ENCODE measurements around the gene NLGN1.

Gene NLGN1

GRCh38 chr3:173789530-173790162, 392.1 kb downstream of the NLGN1 start:
- Histone ChIP-seq H3K27ac (ENCODE audit: low read depth, low read length) (no peak overlapping the region), H3K27me3 (ENCODE audit: control insufficient read depth, insufficient read depth, low read length) (no peaks in the 10 kb centered on the region), H3K4me1 (ENCODE audit: control insufficient read depth, insufficient read depth, low read length) (peaks cover 4% of the 10 kb centered on the region; the same call in 1 of the 2 replicates), H3K36me3 (ENCODE audit: control insufficient read depth, insufficient read depth, low read length) (no peaks in the 10 kb centered on the region), H3K9ac (ENCODE audit: low read depth, low read length) (no peak overlapping the region), H3K4me3 (ENCODE audit: low read depth, low read length) (no peak overlapping the region), H3K9me3 (ENCODE audit: control insufficient read depth, insufficient read depth, low read length) (no peaks in the 10 kb centered on the region)

DNA sequence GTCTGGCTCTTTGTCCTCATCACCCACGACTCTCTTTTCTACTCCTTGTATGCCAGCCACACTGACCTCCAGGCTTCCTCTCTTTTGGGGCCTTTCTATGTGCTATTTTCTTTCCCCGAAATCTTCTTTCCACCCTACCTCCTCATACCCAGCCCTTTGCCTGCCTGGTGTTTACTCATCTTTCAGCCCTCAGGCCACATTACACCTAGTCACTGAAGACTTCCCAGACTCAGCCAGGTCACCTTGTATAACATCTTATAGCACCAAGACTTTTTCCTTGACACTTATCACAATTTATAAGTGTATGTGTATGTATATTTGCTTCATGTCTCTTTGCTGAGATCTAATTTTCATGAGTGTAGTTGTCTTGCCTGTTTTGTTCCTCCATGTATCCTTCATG, 396.4 kb downstream of the NLGN1 start:
- Histone ChIP-seq H3K9me3 (ENCODE audit: control insufficient read depth, insufficient read depth, low read length) (no peaks in the 10 kb centered on the region), H3K4me3 (ENCODE audit: low read depth, low read length) (no peak overlapping the region), H3K36me3 (ENCODE audit: control insufficient read depth, insufficient read depth, low read length) (no peaks in the 10 kb centered on the region), H3K9ac (ENCODE audit: low read depth, low read length) (no peak overlapping the region), H3K27ac (ENCODE audit: low read depth, low read length) (no peak overlapping the region), H3K4me1 (ENCODE audit: control insufficient read depth, insufficient read depth, low read length) (peaks cover 26% of the 10 kb centered on the region), H3K27me3 (ENCODE audit: control insufficient read depth, insufficient read depth, low read length) (no peaks in the 10 kb centered on the region)

- Histone ChIP-seq H3K27me3 (ENCODE audit: control insufficient read depth, insufficient read depth, low read length) (no peaks in the 10 kb centered on the region), H3K9ac (ENCODE audit: low read depth, low read length) (no peak overlapping the region), H3K9me3 (ENCODE audit: control insufficient read depth, insufficient read depth, low read length) (no peaks in the 10 kb centered on the region), H3K36me3 (ENCODE audit: control insufficient read depth, insufficient read depth, low read length) (no peaks in the 10 kb centered on the region), H3K4me3 (ENCODE audit: low read depth, low read length) (no peak overlapping the region), H3K27ac (ENCODE audit: low read depth, low read length) (no peak overlapping the region), H3K4me1 (ENCODE audit: control insufficient read depth, insufficient read depth, low read length) (peaks cover 50% of the 10 kb centered on the region)
These were observed 398.9 kb downstream of the NLGN1 start for GRCh38 chr3:173796405-173796804.

DNA sequence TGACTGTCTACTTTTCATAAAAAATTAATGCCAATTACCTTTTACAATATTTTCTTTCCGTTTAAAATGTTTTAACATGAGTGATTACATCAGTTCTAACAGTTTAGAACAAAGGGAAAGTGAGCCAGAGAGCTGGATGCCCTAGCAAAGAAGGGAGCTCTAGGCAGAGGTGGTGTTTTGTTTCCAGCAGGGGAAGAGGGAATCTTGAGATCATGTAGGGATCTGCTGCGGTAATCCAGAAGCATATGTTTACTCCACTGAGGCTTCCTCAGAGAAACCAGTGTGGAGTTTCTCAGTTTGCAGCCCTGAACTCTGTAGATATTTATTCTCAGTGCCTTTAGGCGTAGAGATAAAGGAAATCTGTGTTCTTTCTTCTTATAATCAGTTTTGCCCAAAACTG, 399.3 kb downstream of the NLGN1 start:
- Histone ChIP-seq H3K36me3 (ENCODE audit: control insufficient read depth, insufficient read depth, low read length) (no peaks in the 10 kb centered on the region), H3K4me3 (ENCODE audit: low read depth, low read length) (no peak overlapping the region), H3K9me3 (ENCODE audit: control insufficient read depth, insufficient read depth, low read length) (no peaks in the 10 kb centered on the region), H3K27me3 (ENCODE audit: control insufficient read depth, insufficient read depth, low read length) (no peaks in the 10 kb centered on the region), H3K4me1 (ENCODE audit: control insufficient read depth, insufficient read depth, low read length) (peaks cover 51% of the 10 kb centered on the region), H3K9ac (ENCODE audit: low read depth, low read length) (no peak overlapping the region), H3K27ac (ENCODE audit: low read depth, low read length) (no peak overlapping the region)

DNA sequence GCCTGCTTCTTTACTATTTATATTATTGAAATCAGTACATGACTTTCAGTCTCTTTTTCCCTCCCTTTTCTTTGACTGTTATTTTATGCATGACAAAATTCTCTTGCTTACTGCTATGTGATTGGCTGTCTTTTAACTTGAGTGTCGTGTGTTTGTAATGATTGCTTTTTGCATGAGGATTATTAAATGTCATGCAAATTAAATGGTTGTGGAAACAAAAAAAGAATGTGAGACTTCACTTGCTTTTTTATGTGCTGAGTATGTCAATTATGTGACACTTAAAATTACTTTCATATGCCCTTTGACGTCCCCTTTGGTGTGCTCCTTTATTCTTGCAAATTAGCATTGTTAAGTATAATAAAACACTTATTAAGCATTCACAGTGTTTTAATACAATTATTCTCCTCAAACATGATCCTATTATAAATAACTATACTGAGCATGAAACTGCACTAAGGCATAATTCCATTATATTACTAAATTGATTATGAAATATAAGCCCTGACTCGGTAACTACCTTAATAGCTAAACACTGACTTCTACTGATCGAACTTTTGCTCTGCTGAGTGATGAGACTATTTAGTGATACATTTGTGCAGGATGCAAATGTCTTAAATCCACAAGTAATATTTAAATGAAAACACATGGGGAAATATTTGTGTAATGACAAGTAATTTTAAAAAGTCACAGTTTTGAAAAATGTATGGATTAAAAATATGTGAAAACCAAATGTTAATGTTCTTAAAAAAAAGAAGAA, 401.7 kb downstream of the NLGN1 start:
- no peak overlapping the region; the same call in 1 of the 2 replicates for H3K4me3 ChIP-seq (ENCODE audit: low read depth, low read length)

DNA sequence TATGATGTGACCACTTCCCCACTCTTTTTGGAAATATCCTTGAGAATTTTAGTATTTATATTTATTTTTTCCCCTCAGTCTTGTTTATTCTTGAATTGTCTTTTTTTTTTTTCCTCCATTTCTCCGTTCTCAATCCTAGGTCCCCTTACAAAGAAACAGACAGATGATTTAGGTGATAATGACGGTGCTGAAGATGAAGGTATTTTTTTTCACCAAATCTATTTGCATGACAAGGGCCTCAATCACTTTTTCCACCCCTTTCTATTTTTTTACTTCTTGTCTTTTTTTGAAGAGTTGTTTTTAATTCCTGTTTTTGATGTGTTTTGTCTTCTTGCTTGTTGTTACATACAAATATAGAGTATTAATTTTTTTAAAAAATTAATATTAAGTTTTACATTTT, 402.6 kb downstream of the NLGN1 start:
- no peaks in the 10 kb centered on the region for H3K9me3 ChIP-seq (ENCODE audit: control insufficient read depth, insufficient read depth, low read length)
- no peak overlapping the region for H3K9ac ChIP-seq (ENCODE audit: low read depth, low read length)

More for the DNA sequence above, 401.7 kb downstream of the NLGN1 start:
- Histone ChIP-seq H3K36me3 (ENCODE audit: control insufficient read depth, insufficient read depth, low read length) (no peaks in the 10 kb centered on the region), H3K9ac (ENCODE audit: low read depth, low read length) (no peak overlapping the region), H3K27me3 (ENCODE audit: control insufficient read depth, insufficient read depth, low read length) (no peaks in the 10 kb centered on the region), H3K4me1 (ENCODE audit: control insufficient read depth, insufficient read depth, low read length) (peaks cover 51% of the 10 kb centered on the region), H3K27ac (ENCODE audit: low read depth, low read length) (peak overlapping the region; percentile 76), H3K9me3 (ENCODE audit: control insufficient read depth, insufficient read depth, low read length) (no peaks in the 10 kb centered on the region)

DNA sequence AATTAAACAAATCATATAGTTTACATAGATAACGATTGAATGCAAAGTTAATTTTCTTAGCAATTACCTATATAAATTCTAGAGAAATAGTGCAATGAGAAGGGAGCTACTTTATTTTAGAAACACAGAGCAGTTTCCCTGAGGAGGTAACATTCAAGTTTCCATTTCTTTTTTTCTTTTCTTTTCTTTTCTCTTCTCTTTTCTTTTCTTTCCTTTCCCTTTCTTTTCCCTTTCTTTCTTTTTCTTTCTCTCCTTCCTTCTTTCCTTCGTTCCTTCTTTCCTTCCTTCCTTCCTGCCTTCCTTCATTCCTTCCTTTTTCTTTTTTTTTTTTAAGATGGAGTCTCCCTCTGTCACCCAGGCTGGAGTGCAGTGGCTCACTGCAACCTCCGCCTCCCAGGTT, 417.3 kb downstream of the NLGN1 start:
- Histone ChIP-seq H3K36me3 (ENCODE audit: control insufficient read depth, insufficient read depth, low read length) (no peaks in the 10 kb centered on the region), H3K4me1 (ENCODE audit: control insufficient read depth, insufficient read depth, low read length) (peaks cover 38% of the 10 kb centered on the region), H3K27ac (ENCODE audit: low read depth, low read length) (no peak overlapping the region), H3K4me3 (ENCODE audit: low read depth, low read length) (no peak overlapping the region), H3K9ac (ENCODE audit: low read depth, low read length) (no peak overlapping the region), H3K9me3 (ENCODE audit: control insufficient read depth, insufficient read depth, low read length) (no peaks in the 10 kb centered on the region), H3K27me3 (ENCODE audit: control insufficient read depth, insufficient read depth, low read length) (no peaks in the 10 kb centered on the region)

More for the DNA sequence above, 402.6 kb downstream of the NLGN1 start:
- Histone ChIP-seq H3K27me3 (ENCODE audit: control insufficient read depth, insufficient read depth, low read length) (no peaks in the 10 kb centered on the region), H3K27ac (ENCODE audit: low read depth, low read length) (peak overlapping the region; percentile 76), H3K36me3 (ENCODE audit: control insufficient read depth, insufficient read depth, low read length) (no peaks in the 10 kb centered on the region), H3K4me3 (ENCODE audit: low read depth, low read length) (no peak overlapping the region), H3K4me1 (ENCODE audit: control insufficient read depth, insufficient read depth, low read length) (peaks cover 51% of the 10 kb centered on the region)

GRCh38 chr3:173819368-173819767, 421.8 kb downstream of the NLGN1 start:
- Histone ChIP-seq H3K4me1 (ENCODE audit: control insufficient read depth, insufficient read depth, low read length) (peaks cover 59% of the 10 kb centered on the region), H3K27ac (ENCODE audit: low read depth, low read length) (no peak overlapping the region), H3K9me3 (ENCODE audit: control insufficient read depth, insufficient read depth, low read length) (no peaks in the 10 kb centered on the region), H3K27me3 (ENCODE audit: control insufficient read depth, insufficient read depth, low read length) (no peaks in the 10 kb centered on the region), H3K4me3 (ENCODE audit: low read depth, low read length) (peak overlapping the region; percentile 23; the same call in 1 of the 2 replicates), H3K9ac (ENCODE audit: low read depth, low read length) (peak overlapping the region; percentile 34; the same call in 1 of the 2 replicates), H3K36me3 (ENCODE audit: control insufficient read depth, insufficient read depth, low read length) (no peaks in the 10 kb centered on the region)

DNA sequence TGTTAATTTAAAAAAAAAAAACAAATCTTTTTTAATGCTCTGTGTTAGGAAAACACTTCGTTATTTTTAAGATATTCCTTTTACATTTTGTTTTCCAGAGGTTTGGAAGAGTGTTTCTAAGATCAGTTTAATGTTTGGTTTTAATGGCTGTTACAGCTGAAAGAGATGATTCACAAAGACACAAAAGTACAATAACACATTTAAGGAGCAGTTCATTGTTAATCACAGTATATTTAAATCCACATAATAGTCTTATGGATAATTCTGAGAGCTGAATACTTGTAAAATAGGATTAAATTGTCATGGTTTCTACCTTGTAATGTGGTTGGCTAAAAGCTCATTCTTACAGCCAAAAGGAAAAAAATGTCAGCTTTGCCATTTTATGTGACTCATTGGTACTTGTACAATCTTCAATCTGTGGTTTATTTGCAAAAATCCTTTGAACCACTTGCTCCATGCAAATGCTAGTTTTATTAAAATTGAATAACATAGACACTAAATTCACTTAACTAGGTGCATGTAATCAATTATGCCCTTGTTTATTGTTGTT, 426.4 kb downstream of the NLGN1 start:
- Histone ChIP-seq H3K9ac (ENCODE audit: low read depth, low read length) (no peak overlapping the region), H3K27me3 (ENCODE audit: control insufficient read depth, insufficient read depth, low read length) (no peaks in the 10 kb centered on the region), H3K36me3 (ENCODE audit: control insufficient read depth, insufficient read depth, low read length) (no peaks in the 10 kb centered on the region), H3K4me3 (ENCODE audit: low read depth, low read length) (no peak overlapping the region), H3K9me3 (ENCODE audit: control insufficient read depth, insufficient read depth, low read length) (no peaks in the 10 kb centered on the region), H3K4me1 (ENCODE audit: control insufficient read depth, insufficient read depth, low read length) (peaks cover 30% of the 10 kb centered on the region), H3K27ac (ENCODE audit: low read depth, low read length) (no peak overlapping the region)

- Histone ChIP-seq H3K4me3 (ENCODE audit: low read depth, low read length) (no peak overlapping the region), H3K27ac (ENCODE audit: low read depth, low read length) (no peak overlapping the region), H3K9ac (ENCODE audit: low read depth, low read length) (no peak overlapping the region), H3K9me3 (ENCODE audit: control insufficient read depth, insufficient read depth, low read length) (no peaks in the 10 kb centered on the region), H3K27me3 (ENCODE audit: control insufficient read depth, insufficient read depth, low read length) (no peaks in the 10 kb centered on the region), H3K4me1 (ENCODE audit: control insufficient read depth, insufficient read depth, low read length) (peaks cover 14% of the 10 kb centered on the region), H3K36me3 (ENCODE audit: control insufficient read depth, insufficient read depth, low read length) (no peaks in the 10 kb centered on the region)
These were observed 428.2 kb downstream of the NLGN1 start for GRCh38 chr3:173825730-173826129.

GRCh38 chr3:173826416-173826815, 428.9 kb downstream of the NLGN1 start:
- no peaks in the 10 kb centered on the region for H3K36me3 ChIP-seq (ENCODE audit: control insufficient read depth, insufficient read depth, low read length)
- H3K27ac ChIP-seq (ENCODE audit: low read depth, low read length), result no peak overlapping the region
- no peak overlapping the region for H3K9ac ChIP-seq (ENCODE audit: low read depth, low read length)
- no peak overlapping the region for H3K4me3 ChIP-seq (ENCODE audit: low read depth, low read length)
- no peaks in the 10 kb centered on the region for H3K9me3 ChIP-seq (ENCODE audit: control insufficient read depth, insufficient read depth, low read length)
- H3K4me1 ChIP-seq (ENCODE audit: control insufficient read depth, insufficient read depth, low read length), result peaks cover 7% of the 10 kb centered on the region; the same call in 1 of the 2 replicates
- H3K27me3 ChIP-seq (ENCODE audit: control insufficient read depth, insufficient read depth, low read length), result no peaks in the 10 kb centered on the region
